GM12878 (cell line): ENCODE data around the gene DGAT2. TPM values are rescaled to one million over a fixed set of nuclear protein-coding genes. Genes with fewer than 3 reads are reported as not detected.
A peak's percentile ranks its signal among the peaks of the same experiment; 100 is the strongest.

Experiments used
- ATAC-seq: fragments of 200-7000 bp; cut with Tn5 transposase; 3 replicates; pipeline ENCODE4 v1.9.1; 2020; ENCODE audit warnings: mild to moderate bottlenecking, moderate library complexity
- BruUV-seq: library from RNA; stranded (reverse); fragments of 400-500 nt; replicated peaks from 2 replicates; lab custom pipeline; 2021; lab: Mats Ljungman, UMichigan
- CTCF ChIA-PET: fragments of 300-600 bp; sonication (Branson Sonifier 250); formaldehyde crosslinking; extraction: SDS; loops from one replicate; lab custom pipeline; 2021; ENCODE audit warnings: inconsistent platforms; lab: Yijun Ruan, JAX
- POLR2A ChIA-PET: fragments of 350-600 bp; formaldehyde crosslinking; extraction: SDS; loops from one replicate; lab custom pipeline; 2021; ENCODE audit warnings: inconsistent platforms; lab: Charles Lee
- RAD21 ChIA-PET: fragments of 300-600 bp; sonication (Branson Sonifier 250); formaldehyde crosslinking; loops from one replicate; lab custom pipeline; 2023; ENCODE audit warnings: antibody characterized with exemption; ENCODE audit not compliant: unreplicated experiment; lab: Charles Lee
- SMC1A ChIA-PET: fragments of 300-600 bp; sonication (Branson Sonifier 250); formaldehyde crosslinking; loops from one replicate; lab custom pipeline; 2023; ENCODE audit not compliant: unreplicated experiment, uncharacterized antibody; lab: Charles Lee
- DNase-seq: peaks from one replicate; pipeline ENCODE4 v3.0.0-alpha.2; 2011; ENCODE audit warnings: low read depth, low spot score
- FAIRE-seq: peaks from 3 replicates; lab custom pipeline; 2011; peaks lifted over from hg19 to GRCh38; lab: Jason Lieb, UNC
- H2AFZ ChIP-seq: 2 replicates; pipeline ENCODE4 v1.6.0; 2011; ENCODE audit warnings: low read depth, low read length, control low read depth; ENCODE audit not compliant: control insufficient read depth
- H3K27ac ChIP-seq: 2 replicates; pipeline ENCODE4 v1.5.1; 2011; ENCODE audit warnings: control low read depth; ENCODE audit not compliant: control insufficient read depth, insufficient read depth
- H3K27me3 ChIP-seq, 2 experiments: replicated peaks in 1 of 2; 2 replicates each; pipeline versions ENCODE4 v1.6.0 to v1.6.1; 2011; ENCODE audit warnings: low read length in 1 of 2; ENCODE audit not compliant: control insufficient read depth in 2 of 2, insufficient read depth in 2 of 2
- H3K36me3 ChIP-seq, 2 experiments: 2 replicates each; pipeline ENCODE4 v1.5.1; 2011; ENCODE audit warnings: low read length in 1 of 2; ENCODE audit not compliant: control insufficient read depth in 2 of 2, insufficient read depth in 2 of 2
- H3K4me1 ChIP-seq: 2 replicates; pipeline ENCODE4 v1.6.1; 2011; ENCODE audit warnings: mild to moderate bottlenecking, low read length, moderate library complexity, mixed read lengths; ENCODE audit not compliant: control insufficient read depth, insufficient read depth
- H3K4me2 ChIP-seq: 2 replicates; pipeline ENCODE4 v1.6.0; 2011; ENCODE audit warnings: control low read depth; ENCODE audit not compliant: control insufficient read depth, insufficient read depth
- H3K4me3 ChIP-seq: fragments of 200-600 bp; sonication (generic); 2 replicates; pipeline ENCODE4 v1.5.1; 2016
- H3K79me2 ChIP-seq: 2 replicates; pipeline ENCODE4 v1.6.0; 2011; ENCODE audit warnings: low read length; ENCODE audit not compliant: control insufficient read depth, insufficient read depth
- H3K9ac ChIP-seq: 2 replicates; pipeline ENCODE4 v1.8.0; 2011; ENCODE audit warnings: low read length, control low read depth, mixed read lengths; ENCODE audit not compliant: control insufficient read depth, insufficient read depth
- H3K9me3 ChIP-seq: replicated peaks from 3 replicates; pipeline ENCODE4 v1.5.1; 2011; ENCODE audit warnings: mild to moderate bottlenecking, low read length; ENCODE audit not compliant: control insufficient read depth, insufficient read depth
- H4K20me1 ChIP-seq: 2 replicates; pipeline ENCODE4 v1.6.0; 2011; ENCODE audit not compliant: control insufficient read depth, insufficient read depth
- BMI1 ChIP-seq: fragments of 450-650 bp; IDR thresholded peaks from 2 replicates; pipeline ENCODE4 v1.6.1; 2016; ENCODE audit warnings: mild to moderate bottlenecking, moderate library complexity, borderline replicate concordance
- CBX3 ChIP-seq: fragments of 200-600 bp; sonication (generic); IDR thresholded peaks from 2 replicates; pipeline ENCODE4 v1.6.1; 2016; ENCODE audit warnings: low read depth, borderline replicate concordance
- E2F8 ChIP-seq: fragments of 450-650 bp; IDR thresholded peaks from 2 replicates; pipeline ENCODE4 v1.6.1; 2018; ENCODE audit warnings: mild to moderate bottlenecking, low read depth, moderate library complexity; ENCODE audit not compliant: partially characterized antibody
- ESRRA ChIP-seq: IDR thresholded peaks from 2 replicates; pipeline ENCODE4 v1.6.1; 2012; ENCODE audit warnings: mild to moderate bottlenecking, low read length, improper control_type of control experiment
- EZH2 ChIP-seq: IDR thresholded peaks from 2 replicates; pipeline ENCODE4 v1.6.1; 2012; ENCODE audit warnings: low read depth, mild to moderate bottlenecking, control low read depth, inconsistent platforms, low read length, borderline replicate concordance; ENCODE audit not compliant: control insufficient read depth
- HDAC2 ChIP-seq: fragments of 200-600 bp; sonication (generic); IDR thresholded peaks from 2 replicates; pipeline ENCODE4 v1.6.1; 2017
- JUND ChIP-seq: IDR thresholded peaks from 2 replicates; pipeline ENCODE4 v1.6.1; 2012; ENCODE audit warnings: low read depth, mild to moderate bottlenecking, low read length, improper control_type of control experiment, moderate library complexity
- KAT2A ChIP-seq: conservative IDR thresholded peaks from 2 replicates; pipeline ENCODE4 v1.6.1; 2011; ENCODE audit warnings: low read depth, low read length; ENCODE audit not compliant: control insufficient read depth
- MYC ChIP-seq: IDR thresholded peaks from 2 replicates; pipeline ENCODE4 v1.6.1; 2011; ENCODE audit warnings: mild to moderate bottlenecking, low read length, moderate library complexity, inconsistent platforms; ENCODE audit not compliant: insufficient read depth, insufficient replicate concordance, insufficient read length, severe bottlenecking
- PAX8 ChIP-seq: fragments of 450-650 bp; IDR thresholded peaks from 2 replicates; pipeline ENCODE4 v1.6.1; 2017; ENCODE audit warnings: mild to moderate bottlenecking, moderate library complexity
- RCOR1 ChIP-seq: conservative IDR thresholded peaks from 2 replicates; pipeline ENCODE4 v1.6.1; 2012; ENCODE audit warnings: low read depth, low read length, improper control_type of control experiment
- ZNF217 ChIP-seq: fragments of 450-650 bp; IDR thresholded peaks from 2 replicates; pipeline ENCODE4 v1.6.1; 2017; ENCODE audit warnings: antibody characterized with exemption, mild to moderate bottlenecking
- WGBS: methylation state at CpG from one replicate; pipeline ENCODE4 v1.1.6; 2016; ENCODE audit warnings: low lambda C conversion rate; ENCODE audit not compliant: insufficient replicate concordance, insufficient coverage; ENCODE audit errors: missing lambda C conversion rate; 5-methylcytosine and 5-hydroxymethylcytosine counted together
- in situ Hi-C: fragments of 300-500 bp; cut with MboI; formaldehyde crosslinking; loops from 9 replicates; pipeline ENCODE4 v1.14.3; 2018; ENCODE audit warnings: mixed read lengths
- intact Hi-C: fragments of 100-400 bp; cut with micrococcal nuclease; formaldehyde crosslinking; loops from one replicate; pipeline ENCODE4 v1.14.2; 2022; ENCODE audit not compliant: unreplicated experiment
- polyA plus RNA-seq, 11 experiments: library from polyadenylated mRNA; depleted of rRNA in 4 of 11; unstranded in 6 of 11; stranded (reverse) in 5 of 11; fragments of >200 nt; fragmentation: Nextera tagmentation in 4 of 11; fragmentation: Illumina TruSeq in 1 of 11; extraction: Ambion mirVana in 4 of 11; extraction: Trizol in 1 of 11; gene quantifications; 1 replicate in 1 of 11; 2 replicates in 10 of 11; pipeline versions ENCODE4 v1.2.1 to v1.2.3, GENCODE V29; 2011 to 2016; ENCODE audit warnings: inconsistent platforms in 2 of 11, missing spikeins in 2 of 11, low read depth in 1 of 11
- total RNA-seq, 4 experiments: library from RNA; depleted of rRNA in 3 of 4; stranded (reverse); fragments of >200 nt in 3 of 4; fragmentation: Illumina TruSeq in 1 of 4; extraction: Trizol in 1 of 4; gene quantifications; 2 replicates each; pipeline versions ENCODE4 v1.2.1 to v1.2.3, GENCODE V29; 2013 to 2021
- TF ChIP-seq, protein P1 (sequence below): fragments of 150-350 bp; IDR thresholded peaks from 2 replicates; pipeline ENCODE4 v1.6.1; 2016; ENCODE audit warnings: low read depth, low read length

The DGAT2 gene
- total and polyA plus RNA-seq, 10 of the 15 experiments (the other 5 are each of a cell fraction or from before 2014, with no cell fraction given): 5.1 to 25.9 (median 17.6) TPM

GRCh38 chr11:75813622-75814039 lies 45.1 kb downstream of the DGAT2 start:
- Histone ChIP-seq H4K20me1 (no peaks in the 10 kb centered on the region), H3K4me2 (peak overlapping the region; percentile 93), H3K36me3 (no peaks in the 10 kb centered on the region), H3K79me2 (peaks cover 70% of the 10 kb centered on the region), H3K9ac (peak overlapping the region; percentile 73), H3K27ac (peak overlapping the region; percentile 94), H2AFZ (no peak overlapping the region), H3K9me3 (no peaks in the 10 kb centered on the region), H3K4me3 (peak overlapping the region; percentile 77; the same call in 1 of the 2 replicates), H3K27me3 (no peaks in the 10 kb centered on the region), H3K4me1 (peaks cover 41% of the 10 kb centered on the region)
- TF ChIP-seq HDAC2 (no peak), CBX3 (no peak), EZH2 (no peak), PAX8 (no peak), E2F8 (no peak), JUND (no peak), KAT2A (no peak), ESRRA (no peak), RCOR1 (no peak), BMI1 (no peak), ZNF217 (no peak), MYC (no peak)
- TF ChIP-seq, protein P1, sequence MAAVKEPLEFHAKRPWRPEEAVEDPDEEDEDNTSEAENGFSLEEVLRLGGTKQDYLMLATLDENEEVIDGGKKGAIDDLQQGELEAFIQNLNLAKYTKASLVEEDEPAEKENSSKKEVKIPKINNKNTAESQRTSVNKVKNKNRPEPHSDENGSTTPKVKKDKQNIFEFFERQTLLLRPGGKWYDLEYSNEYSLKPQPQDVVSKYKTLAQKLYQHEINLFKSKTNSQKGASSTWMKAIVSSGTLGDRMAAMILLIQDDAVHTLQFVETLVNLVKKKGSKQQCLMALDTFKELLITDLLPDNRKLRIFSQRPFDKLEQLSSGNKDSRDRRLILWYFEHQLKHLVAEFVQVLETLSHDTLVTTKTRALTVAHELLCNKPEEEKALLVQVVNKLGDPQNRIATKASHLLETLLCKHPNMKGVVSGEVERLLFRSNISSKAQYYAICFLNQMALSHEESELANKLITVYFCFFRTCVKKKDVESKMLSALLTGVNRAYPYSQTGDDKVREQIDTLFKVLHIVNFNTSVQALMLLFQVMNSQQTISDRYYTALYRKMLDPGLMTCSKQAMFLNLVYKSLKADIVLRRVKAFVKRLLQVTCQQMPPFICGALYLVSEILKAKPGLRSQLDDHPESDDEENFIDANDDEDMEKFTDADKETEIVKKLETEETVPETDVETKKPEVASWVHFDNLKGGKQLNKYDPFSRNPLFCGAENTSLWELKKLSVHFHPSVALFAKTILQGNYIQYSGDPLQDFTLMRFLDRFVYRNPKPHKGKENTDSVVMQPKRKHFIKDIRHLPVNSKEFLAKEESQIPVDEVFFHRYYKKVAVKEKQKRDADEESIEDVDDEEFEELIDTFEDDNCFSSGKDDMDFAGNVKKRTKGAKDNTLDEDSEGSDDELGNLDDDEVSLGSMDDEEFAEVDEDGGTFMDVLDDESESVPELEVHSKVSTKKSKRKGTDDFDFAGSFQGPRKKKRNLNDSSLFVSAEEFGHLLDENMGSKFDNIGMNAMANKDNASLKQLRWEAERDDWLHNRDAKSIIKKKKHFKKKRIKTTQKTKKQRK: no peak
- no peak for DNase-seq
- ChIA-PET POLR2A (interaction anchor here (0.8 to 8.7 kb wide), 8 partner anchors 11 to 287 kb away, joined by 3 to 173 read pairs (median 5); no protein-coding TSS in a partner anchor), SMC1A (interaction anchor here (0.6 to 6.5 kb wide), 14 partner anchors 10 to 338 kb away, joined by 3 to 111 read pairs (median 4); no protein-coding TSS in a partner anchor), CTCF (interaction anchor here (0.7 to 13.1 kb wide), 10 partner anchors 11 to 339 kb away, joined by 3 to 183 read pairs (median 6); no protein-coding TSS in a partner anchor), RAD21 (interaction anchor here (1.0 to 10.4 kb wide), 9 partner anchors 11 to 339 kb away, joined by 3 to 111 read pairs (median 16); partner anchors contain the start of gene DGAT2)
- intact Hi-C loops (loop anchor here (10.0 kb wide), 1 partner anchor 1819 kb away; no protein-coding TSS in a partner anchor), in situ Hi-C loops (no loop called here)
- BruUV-seq: no TSS peak
- no peak for ATAC-seq
- no peak for FAIRE-seq
- 100% methylated on average over 1 of the region's 1 CpG for WGBS
